Activated CD4-positive, alpha-beta T cell treated with anti-CD3 and anti-CD28 coated beads for 36 hours (primary cell): ENCODE measurements around the gene GMNC. TPM values are rescaled to one million over a fixed set of nuclear protein-coding genes. Genes with fewer than 3 reads are reported as not detected.

Experiments used
- ATAC-seq: fragments of 200-7000 bp; cut with Tn5 transposase; one replicate; pipeline ENCODE4 v1.10.0; 2021; ENCODE audit warnings: mild to moderate bottlenecking, moderate library complexity
- CTCF ChIA-PET: fragments of 350-600 bp; sonication (Branson Sonifier 250); formaldehyde crosslinking; loops from one replicate; lab custom pipeline; 2021; ENCODE audit warnings: antibody characterized with exemption; lab: Charles Lee
- POLR2A ChIA-PET: fragments of 350-600 bp; sonication (Branson Sonifier 250); formaldehyde crosslinking; loops from one replicate; lab custom pipeline; 2021; ENCODE audit warnings: antibody characterized with exemption, inconsistent platforms; lab: Charles Lee
- DNase-seq: peaks from one replicate; pipeline ENCODE4 v3.0.0-alpha.2; 2020
- H3K27ac Mint-ChIP-seq: one replicate; pipeline ENCODE4 v1.8.0; 2021; ENCODE audit warnings: mixed read lengths
- H3K27me3 Mint-ChIP-seq: one replicate; pipeline ENCODE4 v1.8.0; 2021; ENCODE audit warnings: mixed read lengths
- H3K36me3 Mint-ChIP-seq: one replicate; pipeline ENCODE4 v1.8.0; 2021; ENCODE audit warnings: low read depth, mixed read lengths
- H3K4me1 Mint-ChIP-seq: one replicate; pipeline ENCODE4 v1.8.0; 2021; ENCODE audit warnings: mixed read lengths
- H3K4me3 Mint-ChIP-seq: one replicate; pipeline ENCODE4 v1.8.0; 2021; ENCODE audit warnings: mild to moderate bottlenecking, moderate library complexity, mixed read lengths
- H3K9me3 Mint-ChIP-seq: one replicate; pipeline ENCODE4 v1.8.0; 2021; ENCODE audit warnings: low read depth, mixed read lengths
- intact Hi-C, 2 experiments: fragments of 100-400 bp; cut with DNase I in 1 of 2; cut with micrococcal nuclease in 1 of 2; formaldehyde crosslinking; loops; one replicate each; pipeline versions ENCODE4 v1.14.2 to v1.15.1; 2022 to 2024; cut with DNase I, micrococcal nuclease
- total RNA-seq, 2 experiments: library from RNA; stranded (reverse); gene quantifications; one replicate each; pipeline ENCODE4 v1.2.3, GENCODE V29; 2021

The GMNC gene
- total RNA-seq, 2 experiments from 2014 or later: not detected

GRCh38 chr3:190847436-190847835 is 15.1 kb downstream of the GMNC start:
- ATAC-seq (no peak), DNase-seq (no peak)
- ChIA-PET POLR2A (no interaction called here), CTCF (no interaction called here)
- no peaks in the 10 kb centered on the region for H3K36me3 Mint-ChIP-seq
- H3K27me3 Mint-ChIP-seq: peaks cover 3% of the 10 kb centered on the region
- no peaks in the 10 kb centered on the region for H3K4me1 Mint-ChIP-seq
- no peak overlapping the region for H3K27ac Mint-ChIP-seq
- intact Hi-C loops: no loop called here
- H3K4me3 Mint-ChIP-seq: no peak overlapping the region
- no peaks in the 10 kb centered on the region for H3K9me3 Mint-ChIP-seq

GRCh38 chr3:190840146-190840545 is 22.3 kb downstream of the GMNC start:
- ChIA-PET POLR2A (no interaction called here), CTCF (interaction anchor here (0.6 kb wide), 1 partner anchor 236 kb away, joined by 3 read pairs; no protein-coding TSS in a partner anchor)
- Mint-ChIP-seq H3K4me3 (no peak overlapping the region), H3K9me3 (no peaks in the 10 kb centered on the region), H3K36me3 (no peaks in the 10 kb centered on the region), H3K27ac (no peak overlapping the region), H3K4me1 (no peaks in the 10 kb centered on the region), H3K27me3 (peaks cover 3% of the 10 kb centered on the region)
- ATAC-seq: no peak
- intact Hi-C loops: no loop called here
- DNase-seq: no peak

GRCh38 chr3:190831225-190831624 is 31.3 kb downstream of the GMNC start:
- H3K36me3 Mint-ChIP-seq: no peaks in the 10 kb centered on the region
- no peaks in the 10 kb centered on the region for H3K9me3 Mint-ChIP-seq
- DNase-seq: no peak
- no peaks in the 10 kb centered on the region for H3K4me1 Mint-ChIP-seq
- no peak for ATAC-seq
- H3K27me3 Mint-ChIP-seq: peaks cover 2% of the 10 kb centered on the region
- CTCF ChIA-PET: no interaction called here
- no peak overlapping the region for H3K27ac Mint-ChIP-seq
- H3K4me3 Mint-ChIP-seq: no peak overlapping the region
- POLR2A ChIA-PET: no interaction called here
- intact Hi-C loops: no loop called here

- intact Hi-C loops: no loop called here
- ChIA-PET POLR2A (no interaction called here), CTCF (interaction anchor here (0.7 kb wide), 1 partner anchor 542 kb away, joined by 3 read pairs; no protein-coding TSS in a partner anchor)
- DNase-seq (no peak), ATAC-seq (no peak)
- Mint-ChIP-seq H3K36me3 (no peaks in the 10 kb centered on the region), H3K27me3 (peaks cover 2% of the 10 kb centered on the region), H3K27ac (no peak overlapping the region), H3K9me3 (no peaks in the 10 kb centered on the region), H3K4me3 (no peak overlapping the region), H3K4me1 (no peaks in the 10 kb centered on the region)
Observed at GRCh38 chr3:190830031-190830430, 32.5 kb downstream of the GMNC start.

- H3K27me3 Mint-ChIP-seq: peaks cover 2% of the 10 kb centered on the region
Observed at GRCh38 chr3:190826018-190826417, 36.5 kb downstream of the GMNC start.

GRCh38 chr3:190825386-190826016 is 37.0 kb downstream of the GMNC start:
- Mint-ChIP-seq H3K4me3 (no peak overlapping the region), H3K9me3 (no peaks in the 10 kb centered on the region), H3K27me3 (peaks cover 2% of the 10 kb centered on the region), H3K36me3 (no peaks in the 10 kb centered on the region), H3K4me1 (no peaks in the 10 kb centered on the region), H3K27ac (no peak overlapping the region)
- DNase-seq (no peak), ATAC-seq (no peak)
- CTCF ChIA-PET: no interaction called here
- intact Hi-C loops: no loop called here
- POLR2A ChIA-PET: no interaction called here

More at GRCh38 chr3:190826018-190826417, 36.5 kb downstream of the GMNC start:
- no peaks in the 10 kb centered on the region for H3K4me1 Mint-ChIP-seq
- ATAC-seq (no peak), DNase-seq (no peak)
- intact Hi-C loops: no loop called here
- no peaks in the 10 kb centered on the region for H3K36me3 Mint-ChIP-seq
- H3K9me3 Mint-ChIP-seq: no peaks in the 10 kb centered on the region
- no peak overlapping the region for H3K27ac Mint-ChIP-seq
- H3K4me3 Mint-ChIP-seq: no peak overlapping the region
- POLR2A ChIA-PET: no interaction called here
- CTCF ChIA-PET: no interaction called here

- intact Hi-C loops: loop anchor here (5.0 kb wide), 1 partner anchor 240 kb away; no protein-coding TSS in a partner anchor
- Mint-ChIP-seq H3K4me1 (no peaks in the 10 kb centered on the region), H3K27me3 (peaks cover 9% of the 10 kb centered on the region), H3K4me3 (no peak overlapping the region), H3K27ac (no peak overlapping the region), H3K36me3 (no peaks in the 10 kb centered on the region), H3K9me3 (peaks cover under 1% of the 10 kb centered on the region)
- ATAC-seq (no peak), DNase-seq (peak; percentile 24)
- POLR2A ChIA-PET: no interaction called here
- CTCF ChIA-PET: interaction anchor here (0.6 to 1.5 kb wide), 3 partner anchors 16 to 171 kb away, joined by 3 read pairs; no protein-coding TSS in a partner anchor
Observed at GRCh38 chr3:190811775-190812480, 50.6 kb downstream of the GMNC start.

GRCh38 chr3:190810957-190811356 is 51.5 kb downstream of the GMNC start:
- intact Hi-C loops: loop anchor here (5.0 kb wide), 1 partner anchor 241 kb away; no protein-coding TSS in a partner anchor
- POLR2A ChIA-PET: no interaction called here
- no peaks in the 10 kb centered on the region for H3K9me3 Mint-ChIP-seq
- H3K36me3 Mint-ChIP-seq: no peaks in the 10 kb centered on the region
- ATAC-seq (no peak), DNase-seq (no peak)
- H3K4me1 Mint-ChIP-seq: no peaks in the 10 kb centered on the region
- no peak overlapping the region for H3K27ac Mint-ChIP-seq
- no peak overlapping the region for H3K4me3 Mint-ChIP-seq
- CTCF ChIA-PET: no interaction called here
- H3K27me3 Mint-ChIP-seq: peaks cover 9% of the 10 kb centered on the region

GRCh38 chr3:190809351-190809750 is 53.1 kb downstream of the GMNC start:
- H3K4me3 Mint-ChIP-seq: no peak overlapping the region
- DNase-seq: no peak
- H3K9me3 Mint-ChIP-seq: no peaks in the 10 kb centered on the region
- POLR2A ChIA-PET: no interaction called here
- no peak for ATAC-seq
- CTCF ChIA-PET: no interaction called here
- no peak overlapping the region for H3K27ac Mint-ChIP-seq
- no peaks in the 10 kb centered on the region for H3K4me1 Mint-ChIP-seq
- peaks cover 9% of the 10 kb centered on the region for H3K27me3 Mint-ChIP-seq
- intact Hi-C loops: no loop called here
- no peaks in the 10 kb centered on the region for H3K36me3 Mint-ChIP-seq

GRCh38 chr3:190807719-190808375 is 54.6 kb downstream of the GMNC start:
- no peak for ATAC-seq
- H3K27me3 Mint-ChIP-seq: peaks cover 9% of the 10 kb centered on the region
- DNase-seq: no peak
- POLR2A ChIA-PET: no interaction called here
- no peak overlapping the region for H3K27ac Mint-ChIP-seq
- intact Hi-C loops: no loop called here
- no peaks in the 10 kb centered on the region for H3K4me1 Mint-ChIP-seq
- H3K36me3 Mint-ChIP-seq: no peaks in the 10 kb centered on the region
- H3K9me3 Mint-ChIP-seq: no peaks in the 10 kb centered on the region
- no peak overlapping the region for H3K4me3 Mint-ChIP-seq
- CTCF ChIA-PET: interaction anchor here (0.7 kb wide), 1 partner anchor 9 kb away, joined by 3 read pairs; no protein-coding TSS in a partner anchor
